AG04449 (cell line): Measurements from ENCODE around the gene CD6.

Source experiments
- CTCF ChIA-PET: fragments of 350-600 bp; formaldehyde crosslinking; extraction: SDS; loops from one replicate; lab custom pipeline; 2021; ENCODE audit warnings: antibody characterized with exemption; lab: Yijun Ruan, JAX
- POLR2A ChIA-PET: fragments of 400-600, 350-600 bp; formaldehyde crosslinking; extraction: SDS; loops from one replicate; lab custom pipeline; 2020; ENCODE audit warnings: antibody characterized with exemption, inconsistent platforms; lab: Yijun Ruan, JAX
- DNase-seq: peaks from one replicate; pipeline ENCODE4 v3.0.0-alpha.2; 2010; ENCODE audit warnings: low read depth, low spot score
- H3K4me3 ChIP-seq: 2 replicates; pipeline ENCODE4 v1.5.1; 2011; ENCODE audit warnings: low read depth, mild to moderate bottlenecking, control low read depth, low read length
- CTCF ChIP-seq: IDR thresholded peaks from one replicate; pipeline ENCODE4 v1.5.1; 2011; ENCODE audit warnings: mild to moderate bottlenecking, moderate library complexity, low read length, control low read depth, inconsistent platforms; ENCODE audit not compliant: insufficient read depth; ENCODE audit errors: missing control alignments

CD6 gene

DNA sequence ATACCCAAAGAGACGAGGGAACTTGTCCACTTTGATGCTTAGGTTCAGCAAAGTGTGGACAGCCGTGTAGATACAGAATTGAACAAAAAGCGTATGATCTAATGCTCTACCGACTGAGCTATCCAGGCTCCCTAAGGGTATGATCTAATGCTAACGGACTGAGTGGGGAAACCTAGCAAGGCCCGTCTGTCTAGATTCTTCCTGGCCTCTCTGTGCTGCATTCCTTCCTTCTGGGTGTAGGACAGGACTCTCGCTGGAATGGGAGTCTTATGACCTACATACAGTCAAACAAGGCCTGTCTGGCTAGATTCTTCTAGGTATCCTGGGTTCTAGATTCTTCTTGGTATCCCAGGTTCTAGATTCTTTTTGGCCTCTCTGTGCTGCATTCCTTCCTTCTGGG lies 11.1 kb upstream of the CD6 start:
- H3K4me3 ChIP-seq = no peak overlapping the region
- TF ChIP-seq CTCF = no peak
- POLR2A ChIA-PET = no interaction called here
- CTCF ChIA-PET = interaction anchor here (3.2 kb wide), 1 partner anchor 9 kb away, joined by 12 read pairs; no protein-coding TSS in a partner anchor
- DNase-seq = no peak

DNA sequence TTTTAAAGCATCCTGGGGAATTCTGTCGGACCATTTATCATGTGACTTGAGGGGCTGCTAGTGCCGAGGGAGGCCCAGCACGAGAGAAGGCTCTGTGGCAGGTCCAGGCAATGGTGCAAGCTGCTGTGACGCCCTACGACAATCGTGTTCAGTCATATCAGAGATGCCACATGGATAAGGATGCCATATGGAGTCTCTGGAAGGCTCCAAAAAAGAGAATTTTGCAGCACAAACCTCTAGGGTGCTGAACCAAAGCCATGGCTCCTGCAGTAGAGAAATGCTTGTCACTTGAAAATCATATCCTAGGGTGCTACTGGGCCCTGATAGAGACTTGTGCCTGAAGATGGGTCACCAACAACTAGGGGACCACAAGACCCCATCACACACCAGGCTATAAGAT lies 6.7 kb upstream of the CD6 start:
- H3K4me3 ChIP-seq = no peak overlapping the region
- TF ChIP-seq CTCF = no peak
- ChIA-PET CTCF (no interaction called here), POLR2A (no interaction called here)
- DNase-seq = no peak

GRCh38 chr11:60966890-60967289 lies 4.6 kb upstream of the CD6 start:
- no peak for DNase-seq
- ChIA-PET CTCF (interaction anchor here (1.1 to 1.5 kb wide), 2 partner anchors 19 to 163 kb away, joined by 3 to 5 read pairs; no protein-coding TSS in a partner anchor), POLR2A (no interaction called here)
- no peak overlapping the region for H3K4me3 ChIP-seq
- no peak for TF ChIP-seq CTCF

GRCh38 chr11:60968223-60968622 lies 3.3 kb upstream of the CD6 start:
- H3K4me3 ChIP-seq = no peak overlapping the region
- CTCF ChIA-PET = interaction anchor here (1.0 to 3.1 kb wide), 5 partner anchors 11 to 206 kb away, joined by 3 to 16 read pairs (median 10); no protein-coding TSS in a partner anchor

DNA sequence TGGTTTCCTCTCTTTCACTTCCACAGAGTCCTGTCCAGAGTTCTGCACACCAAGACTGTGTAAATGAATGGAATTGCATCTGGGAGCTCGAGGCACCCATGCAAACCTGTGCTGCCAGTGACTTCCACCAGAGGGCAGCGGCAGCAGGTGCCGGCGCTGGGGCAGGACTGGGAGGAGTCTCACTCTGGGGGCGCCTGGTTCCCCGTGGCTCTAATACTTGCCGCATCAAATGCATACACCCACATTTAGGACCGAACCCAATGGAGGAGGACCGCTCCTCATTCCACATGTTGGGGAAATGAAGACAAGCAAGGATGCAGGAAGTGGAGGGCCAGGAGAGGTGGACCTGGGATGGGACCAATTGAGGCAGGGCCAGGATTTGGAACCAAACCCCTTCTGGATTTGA lies 1.1 kb upstream of the CD6 start:
- ChIA-PET POLR2A (no interaction called here), CTCF (interaction anchor here (0.8 to 3.1 kb wide), 15 partner anchors 8 to 415 kb away, joined by 3 to 16 read pairs (median 5); no protein-coding TSS in a partner anchor)
- DNase-seq = no peak
- TF ChIP-seq CTCF = peak; percentile 89
- H3K4me3 ChIP-seq = no peak overlapping the region

More at GRCh38 chr11:60968223-60968622, 3.3 kb upstream of the CD6 start:
- TF ChIP-seq CTCF = no peak
- no peak for DNase-seq
- POLR2A ChIA-PET = no interaction called here

GRCh38 chr11:60970890-60971289 lies 590 bp upstream of the CD6 start:
- no peak for DNase-seq
- no peak overlapping the region for H3K4me3 ChIP-seq
- ChIA-PET CTCF (interaction anchor here (1.1 to 3.0 kb wide), 6 partner anchors 8 to 205 kb away, joined by 3 to 16 read pairs (median 6); no protein-coding TSS in a partner anchor), POLR2A (no interaction called here)
- no peak for TF ChIP-seq CTCF
